Measurements from ENCODE around the gene ZNF385B.
A peak's percentile ranks its signal among the peaks of the same experiment; 100 is the strongest.
"Not testable (repeated sequence)": the region's sequence is repeated elsewhere in the genome, so short reads cannot be mapped to it uniquely, and the experiment has no call there.

The ZNF385B gene

GRCh38 chr2:179861416-179862067, at the start of gene ZNF385B:
Gene ZNF385B, minus strand, starts transcription at chr2:179861612.
- H3K4me3 Mint-ChIP-seq: peak within 1 kb of the TSS; percentile 33

GRCh38 chr2:179910735-179911113, 49.3 kb upstream of the ZNF385B start:
- no peaks in the 10 kb centered on the region for H3K36me3 Mint-ChIP-seq (ENCODE audit: low read depth)
- H3K4me1 Mint-ChIP-seq (ENCODE audit: low read depth): no peaks in the 10 kb centered on the region
- peaks cover 2% of the 10 kb centered on the region for H3K27me3 Mint-ChIP-seq (ENCODE audit: low read depth)
- H3K9me3 Mint-ChIP-seq: no peaks in the 10 kb centered on the region
- no peak overlapping the region for H3K27ac Mint-ChIP-seq
- no peak for DNase-seq (ENCODE audit: low spot score)
- H3K4me3 Mint-ChIP-seq: no peak overlapping the region

More at GRCh38 chr2:179861416-179862067, at the start of gene ZNF385B:
- DNase-seq (ENCODE audit: low spot score): no peak
- Mint-ChIP-seq H3K27me3 (ENCODE audit: low read depth) (peaks cover 76% of the 10 kb centered on the region), H3K9me3 (no peaks in the 10 kb centered on the region), H3K4me1 (ENCODE audit: low read depth) (peaks cover 8% of the 10 kb centered on the region), H3K36me3 (ENCODE audit: low read depth) (no peaks in the 10 kb centered on the region), H3K27ac (no peak within 1 kb of the TSS)

GRCh38 chr2:179909845-179910734, 48.7 kb upstream of the ZNF385B start:
- no peak overlapping the region for H3K4me3 Mint-ChIP-seq
- H3K9me3 Mint-ChIP-seq: no peaks in the 10 kb centered on the region

GRCh38 chr2:179900655-179901054, 39.2 kb upstream of the ZNF385B start:
- Mint-ChIP-seq H3K27ac (no peak overlapping the region), H3K9me3 (no peaks in the 10 kb centered on the region), H3K27me3 (ENCODE audit: low read depth) (peaks cover 3% of the 10 kb centered on the region), H3K4me3 (no peak overlapping the region), H3K36me3 (ENCODE audit: low read depth) (no peaks in the 10 kb centered on the region), H3K4me1 (ENCODE audit: low read depth) (no peaks in the 10 kb centered on the region)
- DNase-seq (ENCODE audit: low spot score): no peak

More at GRCh38 chr2:179909845-179910734, 48.7 kb upstream of the ZNF385B start:
- H3K27ac Mint-ChIP-seq: no peak overlapping the region
- no peak for DNase-seq (ENCODE audit: low spot score)
- H3K27me3 Mint-ChIP-seq (ENCODE audit: low read depth): no peaks in the 10 kb centered on the region
- no peaks in the 10 kb centered on the region for H3K36me3 Mint-ChIP-seq (ENCODE audit: low read depth)
- H3K4me1 Mint-ChIP-seq (ENCODE audit: low read depth): no peaks in the 10 kb centered on the region

GRCh38 chr2:179899666-179900065, 38.3 kb upstream of the ZNF385B start:
- Mint-ChIP-seq H3K36me3 (ENCODE audit: low read depth) (no peaks in the 10 kb centered on the region), H3K27ac (no peak overlapping the region), H3K27me3 (ENCODE audit: low read depth) (peaks cover 6% of the 10 kb centered on the region), H3K9me3 (no peaks in the 10 kb centered on the region), H3K4me1 (ENCODE audit: low read depth) (no peaks in the 10 kb centered on the region), H3K4me3 (no peak overlapping the region)
- no peak for DNase-seq (ENCODE audit: low spot score)

GRCh38 chr2:179898873-179899272, 37.5 kb upstream of the ZNF385B start:
- Mint-ChIP-seq H3K4me3 (no peak overlapping the region), H3K9me3 (no peaks in the 10 kb centered on the region), H3K27ac (no peak overlapping the region), H3K36me3 (ENCODE audit: low read depth) (no peaks in the 10 kb centered on the region), H3K4me1 (ENCODE audit: low read depth) (no peaks in the 10 kb centered on the region), H3K27me3 (ENCODE audit: low read depth) (peaks cover 6% of the 10 kb centered on the region)
- DNase-seq (ENCODE audit: low spot score): no peak

GRCh38 chr2:179893616-179894015, 32.2 kb upstream of the ZNF385B start:
- Mint-ChIP-seq H3K4me3 (no peak overlapping the region), H3K4me1 (ENCODE audit: low read depth) (no peaks in the 10 kb centered on the region), H3K27ac (no peak overlapping the region), H3K36me3 (ENCODE audit: low read depth) (no peaks in the 10 kb centered on the region), H3K9me3 (no peaks in the 10 kb centered on the region), H3K27me3 (ENCODE audit: low read depth) (peaks cover 6% of the 10 kb centered on the region)
- no peak for DNase-seq (ENCODE audit: low spot score)

- H3K4me3 Mint-ChIP-seq: no peak overlapping the region
- DNase-seq (ENCODE audit: low spot score): no peak
- H3K4me1 Mint-ChIP-seq (ENCODE audit: low read depth): no peaks in the 10 kb centered on the region
- no peaks in the 10 kb centered on the region for H3K36me3 Mint-ChIP-seq (ENCODE audit: low read depth)
- no peaks in the 10 kb centered on the region for H3K9me3 Mint-ChIP-seq
- peaks cover 6% of the 10 kb centered on the region for H3K27me3 Mint-ChIP-seq (ENCODE audit: low read depth)
- H3K27ac Mint-ChIP-seq: no peak overlapping the region
Observed at GRCh38 chr2:179891237-179891636, 29.8 kb upstream of the ZNF385B start.

GRCh38 chr2:179890666-179891065, 29.3 kb upstream of the ZNF385B start:
- Mint-ChIP-seq H3K4me1 (ENCODE audit: low read depth) (no peaks in the 10 kb centered on the region), H3K27me3 (ENCODE audit: low read depth) (peaks cover 3% of the 10 kb centered on the region), H3K9me3 (no peaks in the 10 kb centered on the region), H3K27ac (no peak overlapping the region), H3K4me3 (no peak overlapping the region), H3K36me3 (ENCODE audit: low read depth) (no peaks in the 10 kb centered on the region)
- DNase-seq (ENCODE audit: low spot score): no peak

GRCh38 chr2:179888642-179889041, 27.2 kb upstream of the ZNF385B start:
- not testable (repeated sequence) for H3K9me3 Mint-ChIP-seq; H3K27me3 Mint-ChIP-seq (ENCODE audit: low read depth); H3K36me3 Mint-ChIP-seq (ENCODE audit: low read depth); H3K27ac Mint-ChIP-seq; DNase-seq (ENCODE audit: low spot score); H3K4me1 Mint-ChIP-seq (ENCODE audit: low read depth); H3K4me3 Mint-ChIP-seq

GRCh38 chr2:179884193-179884592, 22.8 kb upstream of the ZNF385B start:
- no peaks in the 10 kb centered on the region for H3K36me3 Mint-ChIP-seq (ENCODE audit: low read depth)
- no peak overlapping the region for H3K27ac Mint-ChIP-seq
- H3K4me1 Mint-ChIP-seq (ENCODE audit: low read depth): no peaks in the 10 kb centered on the region
- no peak overlapping the region for H3K4me3 Mint-ChIP-seq
- no peaks in the 10 kb centered on the region for H3K9me3 Mint-ChIP-seq
- DNase-seq (ENCODE audit: low spot score): no peak
- H3K27me3 Mint-ChIP-seq (ENCODE audit: low read depth): peaks cover 3% of the 10 kb centered on the region

- no peak overlapping the region for H3K4me3 Mint-ChIP-seq
- no peaks in the 10 kb centered on the region for H3K4me1 Mint-ChIP-seq (ENCODE audit: low read depth)
- no peaks in the 10 kb centered on the region for H3K9me3 Mint-ChIP-seq
- peaks cover 3% of the 10 kb centered on the region for H3K27me3 Mint-ChIP-seq (ENCODE audit: low read depth)
- no peak for DNase-seq (ENCODE audit: low spot score)
- no peak overlapping the region for H3K27ac Mint-ChIP-seq
- H3K36me3 Mint-ChIP-seq (ENCODE audit: low read depth): no peaks in the 10 kb centered on the region
Observed at GRCh38 chr2:179882851-179883806, 21.7 kb upstream of the ZNF385B start.

- Mint-ChIP-seq H3K4me3 (no peak overlapping the region), H3K27ac (no peak overlapping the region)
- no peak for DNase-seq (ENCODE audit: low spot score)
Observed at GRCh38 chr2:179877601-179878364, 16.4 kb upstream of the ZNF385B start.

More at GRCh38 chr2:179877601-179878364, 16.4 kb upstream of the ZNF385B start:
- Mint-ChIP-seq H3K4me1 (ENCODE audit: low read depth) (no peaks in the 10 kb centered on the region), H3K36me3 (ENCODE audit: low read depth) (no peaks in the 10 kb centered on the region), H3K9me3 (no peaks in the 10 kb centered on the region), H3K27me3 (ENCODE audit: low read depth) (peaks cover 5% of the 10 kb centered on the region)

Data from T-helper 2 cell treated with Interferon-gamma antibody and Interleukin-4, amounts not matched to agents 5 μg/mL and 100 μg/mL, for 36 hours (primary cell).